Breast epithelium (tissue), 4 donors: ENCODE results near the gene HID1. TPM values are rescaled to one million over a fixed set of nuclear protein-coding genes. Genes with fewer than 3 reads are reported as not detected.

Source experiments
- DNase-seq, 2 donors: peaks; one replicate each; pipeline ENCODE4 v3.0.0-alpha.2; 2019; ENCODE audit warnings: low spot score in 2 of 2
- H3K27ac ChIP-seq, 2 donors: fragments of 200-600 bp; sonication (generic) in 1 of 2; one replicate each; pipeline ENCODE4 v1.5.1; 2016 to 2019; ENCODE audit warnings: mild to moderate bottlenecking in 1 of 2
- H3K27me3 ChIP-seq, 2 donors: fragments of 200-600 bp; sonication (generic) in 1 of 2; one replicate each; pipeline versions ENCODE4 v1.5.1 to v1.6.0; 2017 to 2019; ENCODE audit warnings: control low read depth in 1 of 2, mild to moderate bottlenecking in 1 of 2
- H3K36me3 ChIP-seq: fragments of 200-600 bp; one replicate; pipeline ENCODE4 v1.5.1; 2019
- H3K4me1 ChIP-seq, 2 donors: fragments of 200-600 bp; sonication (generic); one replicate each; pipeline ENCODE4 v1.5.1; 2016 to 2019; ENCODE audit warnings: control low read depth in 1 of 2
- H3K4me3 ChIP-seq, 3 donors: fragments of 200-600 bp; sonication (generic); 1 replicate in 2 of 3; 2 replicates in 1 of 3; pipeline ENCODE4 v1.5.1; 2016 to 2019; ENCODE audit warnings: mild to moderate bottlenecking in 3 of 3, moderate library complexity in 2 of 3
- H3K9me3 ChIP-seq, 2 donors: fragments of 200-600 bp; sonication (generic) in 1 of 2; one replicate each; pipeline ENCODE4 v1.5.1; 2016 to 2019; ENCODE audit warnings: control low read depth in 1 of 2
- POLR2A ChIP-seq: fragments of 450-650 bp; IDR thresholded peaks from one replicate; pipeline ENCODE4 v1.6.1; 2016; ENCODE audit warnings: antibody characterized with exemption, mild to moderate bottlenecking, moderate library complexity
- POLR2AphosphoS5 ChIP-seq, 3 donors: sonication (generic); formaldehyde crosslinking; IDR thresholded peaks; one replicate each; pipeline ENCODE4 v1.6.1; 2017; ENCODE audit warnings: antibody characterized with exemption in 3 of 3
- intact Hi-C: fragments of 100-400 bp; cut with DNase I; formaldehyde crosslinking; loops from one replicate; pipeline ENCODE4 v1.15.1; 2023; ENCODE audit warnings: low total_unique reads
- total RNA-seq, 3 donors: library from RNA; depleted of rRNA; stranded (reverse); fragments of >200 nt; gene quantifications; one replicate each; pipeline ENCODE4 v1.1.0, GENCODE V29; 2016
- TF ChIP-seq, protein P1 (sequence below), 3 donors: fragments of 450-650 bp; IDR thresholded peaks; one replicate each; pipeline ENCODE4 v1.5.1; 2016 to 2017; ENCODE audit warnings: antibody characterized with exemption in 3 of 3, mild to moderate bottlenecking in 3 of 3, moderate library complexity in 3 of 3

The HID1 gene
- total RNA-seq, 3 donors from 2014 or later, result 6.1 to 46.5 (median 37.3) TPM

DNA sequence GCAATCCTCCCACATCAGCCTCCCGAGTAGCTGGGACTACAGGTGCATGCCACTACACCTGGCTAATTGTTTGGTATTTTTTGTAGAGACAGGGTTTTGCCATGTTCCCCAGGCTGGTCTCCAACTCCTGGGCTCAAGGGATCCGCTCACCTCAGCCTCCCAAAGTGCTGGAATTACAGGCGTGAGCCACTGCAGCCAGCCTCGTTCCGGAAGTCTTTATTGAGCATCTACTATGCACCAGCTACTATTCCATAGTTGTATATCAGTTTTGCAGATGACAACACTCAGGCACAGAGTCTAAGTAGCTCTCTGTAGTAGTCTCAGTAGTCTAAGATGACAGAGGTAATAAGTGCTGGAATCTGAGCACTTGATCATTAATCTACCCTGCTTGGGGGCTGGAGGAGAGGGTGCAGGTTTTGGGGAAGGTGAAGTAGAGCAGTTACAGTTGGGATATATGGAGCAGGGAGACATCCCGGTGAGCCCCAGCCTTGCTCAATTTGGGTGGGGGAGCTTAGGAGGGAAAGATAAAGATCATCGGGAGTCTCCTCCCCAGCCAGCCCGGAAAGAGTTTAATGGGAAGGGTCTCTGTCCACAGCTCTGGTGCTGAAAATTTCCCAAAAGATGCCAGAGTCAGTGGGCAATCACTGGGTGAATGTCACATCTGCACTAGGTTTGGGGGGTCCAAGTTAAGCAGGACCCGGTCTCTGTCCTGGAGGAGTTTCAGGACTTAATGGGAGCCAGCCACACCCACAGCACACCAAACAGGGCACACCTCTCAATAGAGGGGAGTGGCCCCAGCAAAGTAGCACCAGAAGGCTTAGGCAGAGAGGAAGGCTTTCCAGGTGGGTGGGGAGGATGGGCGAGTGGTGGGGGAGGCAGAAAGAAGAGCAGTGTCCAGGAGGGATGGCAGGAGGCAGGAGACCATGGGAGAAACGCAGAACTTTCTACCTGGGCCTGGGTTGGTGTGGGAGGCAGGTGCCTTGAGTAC lies 35.2 kb downstream of the HID1 start:
- Histone ChIP-seq H3K36me3 (no peaks in the 10 kb centered on the region), H3K27ac (no peak overlapping the region), H3K27me3 (peaks cover 0 to 55% of the 10 kb centered on the region in 2 donors), H3K4me3 (no peak overlapping the region), H3K4me1 (peaks cover 0 to 11% of the 10 kb centered on the region in 2 donors), H3K9me3 (no peaks in the 10 kb centered on the region)
- no peak for TF ChIP-seq POLR2A
- no peak for TF ChIP-seq POLR2AphosphoS5 (IDR thresholded peaks at IDR 0.05)
- TF ChIP-seq, protein P1, sequence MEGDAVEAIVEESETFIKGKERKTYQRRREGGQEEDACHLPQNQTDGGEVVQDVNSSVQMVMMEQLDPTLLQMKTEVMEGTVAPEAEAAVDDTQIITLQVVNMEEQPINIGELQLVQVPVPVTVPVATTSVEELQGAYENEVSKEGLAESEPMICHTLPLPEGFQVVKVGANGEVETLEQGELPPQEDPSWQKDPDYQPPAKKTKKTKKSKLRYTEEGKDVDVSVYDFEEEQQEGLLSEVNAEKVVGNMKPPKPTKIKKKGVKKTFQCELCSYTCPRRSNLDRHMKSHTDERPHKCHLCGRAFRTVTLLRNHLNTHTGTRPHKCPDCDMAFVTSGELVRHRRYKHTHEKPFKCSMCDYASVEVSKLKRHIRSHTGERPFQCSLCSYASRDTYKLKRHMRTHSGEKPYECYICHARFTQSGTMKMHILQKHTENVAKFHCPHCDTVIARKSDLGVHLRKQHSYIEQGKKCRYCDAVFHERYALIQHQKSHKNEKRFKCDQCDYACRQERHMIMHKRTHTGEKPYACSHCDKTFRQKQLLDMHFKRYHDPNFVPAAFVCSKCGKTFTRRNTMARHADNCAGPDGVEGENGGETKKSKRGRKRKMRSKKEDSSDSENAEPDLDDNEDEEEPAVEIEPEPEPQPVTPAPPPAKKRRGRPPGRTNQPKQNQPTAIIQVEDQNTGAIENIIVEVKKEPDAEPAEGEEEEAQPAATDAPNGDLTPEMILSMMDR (IDR thresholded peaks at IDR 0.05), result no peak
- intact Hi-C loops, result no loop called here
- DNase-seq, result no peak

DNA sequence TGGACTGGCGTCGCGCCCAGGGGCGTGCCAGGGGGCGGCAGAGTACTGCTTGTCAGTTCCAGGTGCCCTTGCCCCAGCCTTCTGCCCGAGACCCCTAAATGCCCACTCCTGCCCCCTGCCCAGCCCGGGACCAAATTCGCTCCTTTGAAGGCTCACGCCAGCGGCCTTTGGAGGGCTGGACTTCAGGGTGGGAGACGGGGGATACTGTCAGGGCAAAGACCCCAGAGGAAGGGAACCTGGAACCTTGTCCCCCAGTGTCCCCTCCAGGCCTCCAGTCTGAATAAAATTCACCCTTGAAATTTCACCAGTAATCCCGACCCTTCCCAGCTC lies 36.1 kb downstream of the HID1 start:
- no peak for DNase-seq
- TF ChIP-seq POLR2AphosphoS5 (IDR thresholded peaks at IDR 0.05) (no peak), POLR2A (no peak)
- TF ChIP-seq, protein P1 (IDR thresholded peaks at IDR 0.05), result no peak
- peaks cover 0 to 11% of the 10 kb centered on the region in 2 donors for H3K4me1 ChIP-seq
- no peaks in the 10 kb centered on the region for H3K36me3 ChIP-seq
- intact Hi-C loops, result no loop called here
- H3K4me3 ChIP-seq, result peak overlapping the region in 1 of 3 donors; percentile 47
- H3K9me3 ChIP-seq, result no peaks in the 10 kb centered on the region
- H3K27me3 ChIP-seq, result peaks cover 0 to 49% of the 10 kb centered on the region in 2 donors
- H3K27ac ChIP-seq, result no peak overlapping the region

DNA sequence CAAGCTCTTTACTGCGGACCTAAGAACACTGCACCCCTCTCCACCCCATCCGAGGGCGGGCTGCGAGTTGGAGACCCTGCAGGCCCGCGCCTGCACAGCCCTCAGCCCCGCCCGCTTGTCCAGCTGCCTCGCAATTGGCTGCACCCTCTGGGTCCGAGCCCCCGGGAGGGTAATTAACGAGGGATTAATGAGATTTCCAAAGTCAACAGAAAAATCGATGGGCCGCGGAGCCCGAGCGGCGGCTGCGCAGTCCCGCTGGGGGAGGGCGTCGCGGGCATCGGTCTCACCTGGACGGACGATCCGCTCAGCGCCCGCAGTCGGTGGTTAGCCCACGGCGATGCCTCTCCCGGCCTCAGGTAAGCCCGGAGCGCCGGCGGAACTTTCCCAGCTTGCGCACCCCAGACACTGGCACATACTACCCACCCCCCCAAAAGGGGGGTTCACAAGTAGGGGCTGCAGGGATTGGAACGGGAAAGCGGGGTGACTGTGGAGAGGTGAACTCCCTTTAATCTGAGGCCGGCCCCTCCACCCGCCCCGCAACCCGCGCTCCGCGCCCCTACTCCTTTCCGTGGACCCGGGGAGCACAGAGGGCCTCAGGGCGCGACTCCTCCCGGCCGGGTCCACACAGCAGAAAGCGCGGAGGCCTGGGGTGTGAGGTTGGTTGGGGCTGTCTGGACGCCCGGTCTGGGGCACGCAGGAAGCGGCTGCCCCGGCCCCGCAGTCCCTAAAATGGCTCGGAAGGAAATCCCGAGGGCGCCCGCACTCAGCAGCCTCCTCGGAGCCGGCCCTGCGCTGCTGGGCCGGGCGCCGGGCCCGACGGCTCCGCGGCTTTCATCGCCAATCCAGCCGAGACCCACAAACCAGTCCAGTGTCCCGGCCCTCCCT lies 36.7 kb downstream of the HID1 start, which contains the start of gene OTOP3:
TSS of gene OTOP3 (plus strand) at position 314 of the 885 bp plus-strand sequence. CDS start at position 338, 24 bp downstream.
- Histone ChIP-seq H3K36me3 (no peaks in the 10 kb centered on the region), H3K9me3 (no peaks in the 10 kb centered on the region), H3K4me3 (peak within 1 kb of the TSS in 2 of 3 donors; percentile 1 to 47), H3K4me1 (peaks cover 0 to 11% of the 10 kb centered on the region in 2 donors), H3K27me3 (peaks cover 0 to 44% of the 10 kb centered on the region in 2 donors), H3K27ac (no peak within 1 kb of the TSS)
- no peak for DNase-seq
- intact Hi-C loops, result no loop called here
- TF ChIP-seq POLR2A, result no peak
- TF ChIP-seq, protein P1 (IDR thresholded peaks at IDR 0.05), result no peak
- TF ChIP-seq POLR2AphosphoS5 (IDR thresholded peaks at IDR 0.05), result no peak

- intact Hi-C loops, result no loop called here
- TF ChIP-seq POLR2A (no peak), POLR2AphosphoS5 (IDR thresholded peaks at IDR 0.05) (no peak)
- TF ChIP-seq, protein P1 (IDR thresholded peaks at IDR 0.05), result no peak
These were observed 37.5 kb downstream of the HID1 start for GRCh38 chr17:74935048-74935447.

More at GRCh38 chr17:74935048-74935447, 37.5 kb downstream of the HID1 start:
- no peak overlapping the region for H3K27ac ChIP-seq
- no peaks in the 10 kb centered on the region for H3K9me3 ChIP-seq
- H3K4me1 ChIP-seq, result peaks cover 0 to 11% of the 10 kb centered on the region in 2 donors
- DNase-seq, result no peak
- H3K4me3 ChIP-seq, result no peak overlapping the region
- H3K27me3 ChIP-seq, result peaks cover 0 to 48% of the 10 kb centered on the region in 2 donors
- H3K36me3 ChIP-seq, result no peaks in the 10 kb centered on the region
